CD14-positive monocyte (primary cell): ENCODE data around the gene TMEM119. TPM values are rescaled to one million over a fixed set of nuclear protein-coding genes. Genes with fewer than 3 reads are reported as not detected.

Experiments
- DNase-seq, 3 donors: peaks; one replicate each; pipeline ENCODE4 v3.0.0-alpha.2; 2011 to 2022
- H2AFZ ChIP-seq: 2 replicates; pipeline ENCODE4 v1.6.0; 2012; ENCODE audit warnings: mild to moderate bottlenecking, low read depth, low read length, inconsistent platforms; ENCODE audit not compliant: insufficient read depth, poor library complexity, severe bottlenecking
- H3K27ac ChIP-seq, 2 donors: 1 replicate in 1 of 2; 2 replicates in 1 of 2; pipeline ENCODE4 v1.5.1; 2012 to 2013; ENCODE audit warnings: low read length in 2 of 2, control low read depth in 1 of 2, inconsistent platforms in 1 of 2, low read depth in 1 of 2, mild to moderate bottlenecking in 1 of 2
- H3K27me3 ChIP-seq, 2 donors: one replicate each; pipeline versions ENCODE4 v1.6.0 to v1.6.1; 2011 to 2013; ENCODE audit warnings: low read length in 2 of 2; ENCODE audit not compliant: control insufficient read depth in 2 of 2, insufficient read depth in 2 of 2
- H3K36me3 ChIP-seq, 2 donors: replicated peaks in 1 of 2; 1 replicate in 1 of 2; 2 replicates in 1 of 2; pipeline versions ENCODE4 v1.5.1 to v1.6.1; 2012 to 2013; ENCODE audit warnings: low read length in 2 of 2, control low read depth in 1 of 2, inconsistent platforms in 1 of 2, mild to moderate bottlenecking in 1 of 2; ENCODE audit not compliant: insufficient read depth in 2 of 2, control insufficient read depth in 1 of 2
- H3K4me1 ChIP-seq, 2 donors: 1 replicate in 1 of 2; 2 replicates in 1 of 2; pipeline versions ENCODE4 v1.5.1 to v1.6.1; 2012 to 2013; ENCODE audit warnings: low read length in 2 of 2, control low read depth in 1 of 2, inconsistent platforms in 1 of 2, mild to moderate bottlenecking in 1 of 2, moderate library complexity in 1 of 2; ENCODE audit not compliant: insufficient read depth in 2 of 2, control insufficient read depth in 1 of 2
- H3K4me2 ChIP-seq: replicated peaks from 2 replicates; pipeline ENCODE3; 2012; ENCODE audit warnings: low read length, moderate library complexity, mild to moderate bottlenecking; ENCODE audit not compliant: poor library complexity, severe bottlenecking; ENCODE audit errors: extremely low read depth
- H3K4me3 ChIP-seq, 3 experiments: fragments of 200-600 bp in 1 of 3; sonication (generic) in 1 of 3; replicated peaks in 1 of 3; 1 replicate in 2 of 3; 2 replicates in 1 of 3; pipeline ENCODE4 v1.5.1; 2011 to 2013; ENCODE audit warnings: low read length in 3 of 3, mild to moderate bottlenecking in 3 of 3, control low read depth in 2 of 3, low read depth in 2 of 3, inconsistent platforms in 1 of 3, moderate library complexity in 1 of 3
- H3K79me2 ChIP-seq: 2 replicates; pipeline ENCODE4 v1.6.0; 2012; ENCODE audit warnings: mild to moderate bottlenecking, control low read depth, inconsistent platforms, low read length, moderate library complexity; ENCODE audit not compliant: insufficient read depth
- H3K9ac ChIP-seq: 2 replicates; pipeline ENCODE4 v1.6.0; 2017; ENCODE audit warnings: low read length, mild to moderate bottlenecking; ENCODE audit not compliant: insufficient read depth, poor library complexity, severe bottlenecking
- H3K9me3 ChIP-seq, 2 donors: replicated peaks in 1 of 2; 1 replicate in 1 of 2; 2 replicates in 1 of 2; pipeline versions ENCODE4 v1.5.1 to v1.6.1; 2012 to 2013; ENCODE audit warnings: low read length in 2 of 2, control low read depth in 1 of 2; ENCODE audit not compliant: control insufficient read depth in 1 of 2, insufficient read depth in 1 of 2
- H4K20me1 ChIP-seq: 2 replicates; pipeline ENCODE4 v1.6.0; 2012; ENCODE audit warnings: mild to moderate bottlenecking, low read length, control low read depth, moderate library complexity; ENCODE audit not compliant: insufficient read depth
- H3K27ac Mint-ChIP-seq, 7 donors: one replicate each; pipeline ENCODE4 v1.8.0; 2020; ENCODE audit warnings: mild to moderate bottlenecking in 7 of 7, mixed read lengths in 7 of 7, moderate library complexity in 6 of 7, inconsistent platforms in 2 of 7
- H3K27me3 Mint-ChIP-seq, 3 donors: one replicate each; pipeline ENCODE4 v1.8.0; 2021 to 2022; ENCODE audit warnings: low read depth in 3 of 3, mild to moderate bottlenecking in 3 of 3, mixed read lengths in 3 of 3, moderate library complexity in 3 of 3, inconsistent platforms in 1 of 3
- H3K36me3 Mint-ChIP-seq, 2 donors: one replicate each; pipeline ENCODE4 v1.8.0; 2020; ENCODE audit warnings: mixed read lengths in 2 of 2, inconsistent platforms in 1 of 2, mild to moderate bottlenecking in 1 of 2
- H3K4me1 Mint-ChIP-seq: one replicate; pipeline ENCODE4 v1.8.0; 2020; ENCODE audit warnings: mild to moderate bottlenecking, mixed read lengths
- H3K4me3 Mint-ChIP-seq, 2 donors: one replicate each; pipeline ENCODE4 v1.8.0; 2020; ENCODE audit warnings: mild to moderate bottlenecking in 2 of 2, mixed read lengths in 2 of 2, moderate library complexity in 1 of 2
- H3K9me3 Mint-ChIP-seq, 7 donors: one replicate each; pipeline ENCODE4 v1.8.0; 2020 to 2022; ENCODE audit warnings: mixed read lengths in 7 of 7, mild to moderate bottlenecking in 6 of 7, moderate library complexity in 6 of 7, inconsistent platforms in 2 of 7
- WGBS: methylation state at CpG from one replicate; pipeline ENCODE4 v1.1.5; 2013; ENCODE audit warnings: missing lambda C conversion rate; ENCODE audit not compliant: insufficient coverage; 5-methylcytosine and 5-hydroxymethylcytosine counted together
- intact Hi-C, 2 donors: fragments of 100-400 bp; cut with micrococcal nuclease; formaldehyde crosslinking; loops; one replicate each; pipeline versions ENCODE4 v1.15.0 to v1.15.1; 2023
- polyA plus RNA-seq, 3 donors: library from polyadenylated mRNA; depleted of rRNA in 1 of 3; unstranded in 2 of 3; stranded (reverse) in 1 of 3; fragments of 300-500 nt in 2 of 3; fragments of >200 nt in 1 of 3; fragmentation: Illumina TruSeq in 2 of 3; gene quantifications; 1 replicate in 2 of 3; 2 replicates in 1 of 3; pipeline ENCODE4 v1.2.3, GENCODE V29; 2012 to 2021
- TF ChIP-seq, protein P1 (sequence below): fragments of 200-600 bp; IDR thresholded peaks from one replicate; pipeline ENCODE4 v1.8.0; 2022; ENCODE audit warnings: antibody characterized with exemption, mild to moderate bottlenecking

Gene TMEM119
- polyA plus RNA-seq, 3 donors, result 0.18 to 0.85 (median 0.56) TPM

DNA sequence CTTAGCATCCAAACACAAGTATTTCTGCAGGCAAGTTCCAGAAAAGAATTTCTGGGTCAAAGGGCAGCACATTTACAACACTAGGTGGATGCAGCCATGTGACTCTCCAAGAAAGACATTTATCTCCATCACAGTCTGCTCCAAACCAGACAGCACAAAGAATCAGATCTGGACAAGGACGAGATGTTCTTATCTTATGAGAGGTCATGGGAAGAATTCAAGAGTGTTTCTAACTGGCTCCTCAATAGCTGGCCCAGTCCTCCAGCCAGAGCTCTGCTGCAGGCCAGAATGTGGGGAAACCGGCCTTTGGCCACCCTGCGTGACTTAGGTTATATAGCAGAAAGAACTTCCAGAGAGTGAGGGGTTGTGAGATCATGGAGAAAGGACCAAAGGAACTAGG is 17.4 kb downstream of the TMEM119 start:
- no peaks in the 10 kb centered on the region for H3K36me3 Mint-ChIP-seq
- Histone ChIP-seq H3K36me3 (no peaks in the 10 kb centered on the region), H3K27me3 (no peaks in the 10 kb centered on the region), H3K9me3 (no peaks in the 10 kb centered on the region), H3K79me2 (no peaks in the 10 kb centered on the region), H4K20me1 (no peaks in the 10 kb centered on the region), H3K4me3 (no peak overlapping the region), H2AFZ (no peak overlapping the region), H3K4me2 (no peak overlapping the region), H3K27ac (no peak overlapping the region), H3K9ac (no peak overlapping the region), H3K4me1 (no peaks in the 10 kb centered on the region)
- peaks cover 0 to 4% (median 0%) of the 10 kb centered on the region in 7 donors for H3K9me3 Mint-ChIP-seq
- H3K27ac Mint-ChIP-seq, result no peak overlapping the region
- H3K4me3 Mint-ChIP-seq, result no peak overlapping the region
- no peaks in the 10 kb centered on the region for H3K4me1 Mint-ChIP-seq
- peaks cover 0 to 3% (median 2%) of the 10 kb centered on the region in 3 donors for H3K27me3 Mint-ChIP-seq
- 94% methylated on average over 2 of the region's 3 CpGs for WGBS
- DNase-seq, result no peak
- intact Hi-C loops, result no loop called here
- TF ChIP-seq, protein P1, sequence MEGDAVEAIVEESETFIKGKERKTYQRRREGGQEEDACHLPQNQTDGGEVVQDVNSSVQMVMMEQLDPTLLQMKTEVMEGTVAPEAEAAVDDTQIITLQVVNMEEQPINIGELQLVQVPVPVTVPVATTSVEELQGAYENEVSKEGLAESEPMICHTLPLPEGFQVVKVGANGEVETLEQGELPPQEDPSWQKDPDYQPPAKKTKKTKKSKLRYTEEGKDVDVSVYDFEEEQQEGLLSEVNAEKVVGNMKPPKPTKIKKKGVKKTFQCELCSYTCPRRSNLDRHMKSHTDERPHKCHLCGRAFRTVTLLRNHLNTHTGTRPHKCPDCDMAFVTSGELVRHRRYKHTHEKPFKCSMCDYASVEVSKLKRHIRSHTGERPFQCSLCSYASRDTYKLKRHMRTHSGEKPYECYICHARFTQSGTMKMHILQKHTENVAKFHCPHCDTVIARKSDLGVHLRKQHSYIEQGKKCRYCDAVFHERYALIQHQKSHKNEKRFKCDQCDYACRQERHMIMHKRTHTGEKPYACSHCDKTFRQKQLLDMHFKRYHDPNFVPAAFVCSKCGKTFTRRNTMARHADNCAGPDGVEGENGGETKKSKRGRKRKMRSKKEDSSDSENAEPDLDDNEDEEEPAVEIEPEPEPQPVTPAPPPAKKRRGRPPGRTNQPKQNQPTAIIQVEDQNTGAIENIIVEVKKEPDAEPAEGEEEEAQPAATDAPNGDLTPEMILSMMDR, result no peak

DNA sequence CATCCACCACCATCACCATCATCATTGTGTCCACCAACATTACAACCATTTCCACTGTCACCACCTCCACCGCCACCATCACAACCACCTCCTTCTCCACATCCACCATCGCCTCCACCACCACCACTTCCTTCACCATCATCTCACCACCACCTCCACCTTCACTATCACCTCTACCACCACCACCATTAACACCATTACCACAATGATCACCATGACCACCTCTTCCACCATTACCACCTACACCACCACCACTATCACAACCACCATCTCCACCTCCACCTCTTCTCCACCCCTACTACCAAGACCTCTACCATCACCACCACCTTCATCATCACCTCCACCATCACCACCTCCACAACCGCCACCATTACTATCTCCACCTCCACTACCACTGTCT is 19.1 kb downstream of the TMEM119 start:
- Mint-ChIP-seq H3K27ac (no peak overlapping the region), H3K9me3 (peaks cover 0 to 4% (median 0%) of the 10 kb centered on the region in 7 donors), H3K4me3 (no peak overlapping the region), H3K36me3 (no peaks in the 10 kb centered on the region), H3K27me3 (peaks cover 0 to 2% (median 2%) of the 10 kb centered on the region in 3 donors), H3K4me1 (no peaks in the 10 kb centered on the region)
- no peaks in the 10 kb centered on the region for H3K27me3 ChIP-seq
- H2AFZ ChIP-seq, result no peak overlapping the region
- TF ChIP-seq, protein P1, result no peak
- H3K79me2 ChIP-seq, result no peaks in the 10 kb centered on the region
- H3K9me3 ChIP-seq, result no peaks in the 10 kb centered on the region
- 100% methylated on average over 3 of the region's 3 CpGs for WGBS
- H3K4me3 ChIP-seq, result no peak overlapping the region
- no peak overlapping the region for H3K9ac ChIP-seq
- H4K20me1 ChIP-seq, result no peaks in the 10 kb centered on the region
- no peaks in the 10 kb centered on the region for H3K36me3 ChIP-seq
- intact Hi-C loops, result loop anchor here in 1 of 2 donors (10.0 kb wide), 1 partner anchor 376 kb away; no protein-coding TSS in a partner anchor
- no peaks in the 10 kb centered on the region for H3K4me1 ChIP-seq
- DNase-seq, result no peak
- no peak overlapping the region for H3K27ac ChIP-seq
- no peak overlapping the region for H3K4me2 ChIP-seq
